ENCODE results near the gene ROR1. TPM values are rescaled to one million over a fixed set of nuclear protein-coding genes. Genes with fewer than 3 reads are reported as not detected.

Gene ROR1
- total and polyA plus RNA-seq, 2 donors (not counting 3 experiments of a cell fraction or from before 2014, with no cell fraction given), result 2.6 to 3.5 TPM

- no peak overlapping the region for H3K4me2 ChIP-seq (ENCODE audit: insufficient read depth, low read length)
- no peaks in the 10 kb centered on the region for H3K79me2 ChIP-seq (ENCODE audit: control insufficient read depth, insufficient read depth, low read length)
- no peak overlapping the region for H3K27ac ChIP-seq (ENCODE audit: insufficient read depth, low read depth, low read length)
- BruUV-seq (replicated peaks), result no TSS peak
- CTCF ChIA-PET, result no interaction called here
- H2AFZ ChIP-seq (ENCODE audit: low read depth, low read length), result no peak overlapping the region
- no peak overlapping the region for H3K9ac ChIP-seq (replicated peaks; ENCODE audit: extremely low read depth, insufficient read depth, low read length)
- intact Hi-C loops (cut with micrococcal nuclease) (no loop called here), dilution Hi-C loops (cut with MboI; ENCODE audit: extremely low pct_ligation_motif_present, low sequenced_read_pairs) (no loop called here)
- H3K36me3 ChIP-seq (ENCODE audit: control insufficient read depth in 2 of 2, extremely low read depth in 1 of 2, insufficient read depth in 2 of 2, low read length in 2 of 2), result no peaks in the 10 kb centered on the region
- TF ChIP-seq CTCF (IDR thresholded peaks at IDR 0.05; ENCODE audit: extremely low read depth in 1 of 2, insufficient read depth in 1 of 2, low read depth in 1 of 2, low read length in 2 of 2) (no peak), POLR2AphosphoS5 (IDR thresholded peaks at IDR 0.05; ENCODE audit: insufficient read depth, low read depth, low read length) (no peak), MAX (IDR thresholded peaks at IDR 0.05; ENCODE audit: insufficient read depth, insufficient read length) (no peak), JUN (IDR thresholded peaks at IDR 0.05; ENCODE audit: borderline replicate concordance, insufficient read depth, insufficient read length, low read depth) (no peak), GATA2 (IDR thresholded peaks at IDR 0.05; ENCODE audit: insufficient read depth, insufficient read length, low read depth, low read length) (no peak), FOS (IDR thresholded peaks at IDR 0.05; ENCODE audit: borderline replicate concordance, insufficient read depth, low read length) (no peak), POLR2A (IDR thresholded peaks at IDR 0.05; ENCODE audit: low read depth, low read length) (no peak), EZH2 (IDR thresholded peaks at IDR 0.05; ENCODE audit: borderline replicate concordance, low read depth, low read length, severe bottlenecking) (no peak), MYC (IDR thresholded peaks at IDR 0.05; ENCODE audit: low read depth, low read length) (no peak)
- no peaks in the 10 kb centered on the region for H3K9me1 ChIP-seq (replicated peaks; ENCODE audit: control insufficient read depth, extremely low read depth, insufficient read depth, low read length)
- DNase-seq (ENCODE audit: low read depth, low spot score) (no peak), FAIRE-seq (no peak)
- no peaks in the 10 kb centered on the region for H3K27me3 ChIP-seq (ENCODE audit: control insufficient read depth in 2 of 2, insufficient read depth in 2 of 2, low read length in 2 of 2)
- no peaks in the 10 kb centered on the region for H3K9me3 ChIP-seq (replicated peaks; ENCODE audit: control insufficient read depth, insufficient read depth, low read length)
- H4K20me1 ChIP-seq (replicated peaks; ENCODE audit: control insufficient read depth, extremely low read depth, insufficient read depth, low read length), result no peaks in the 10 kb centered on the region
- H3K4me1 ChIP-seq (ENCODE audit: control insufficient read depth, extremely low read depth, insufficient read depth, low read length), result no peaks in the 10 kb centered on the region
- H3K4me3 ChIP-seq (replicated peaks in 1 of 3; ENCODE audit: insufficient read depth in 1 of 3, low read depth in 1 of 3, low read length in 3 of 3), result no peak overlapping the region
- POLR2A ChIA-PET, result no interaction called here
Observed at GRCh38 chr1:64098436-64098835, 324.6 kb downstream of the ROR1 start.

Data from endothelial cell of umbilical vein (primary cell).